GM21619 (cell line): ENCODE measurements around the gene CFAP99.
A peak's percentile ranks its signal among the peaks of the same experiment; 100 is the strongest.
"Not testable (repeated sequence)": the region's sequence is repeated elsewhere in the genome, so short reads cannot be mapped to it uniquely, and the experiment has no call there.

ENCODE experiments used
- ATAC-seq: cut with Tn5 transposase; IDR thresholded peaks from one replicate; pipeline ENCODE4 v1.9.1; 2021; ENCODE audit not compliant: unreplicated experiment

Gene CFAP99

GRCh38 chr4:2427383-2428334, 8.9 kb downstream of the CFAP99 start:
- ATAC-seq: no peak

GRCh38 chr4:2428496-2429213, 9.9 kb downstream of the CFAP99 start:
- no peak for ATAC-seq

- not testable (repeated sequence) for ATAC-seq
Measured at GRCh38 chr4:2429945-2430757, 11.4 kb downstream of the CFAP99 start.

- no peak for ATAC-seq
Measured at GRCh38 chr4:2432004-2432403, 13.2 kb downstream of the CFAP99 start.

- no peak for ATAC-seq
Measured at GRCh38 chr4:2432991-2433530, 14.3 kb downstream of the CFAP99 start.

- no peak for ATAC-seq
Measured at GRCh38 chr4:2433609-2434350, 15.0 kb downstream of the CFAP99 start.

- no peak for ATAC-seq
Measured at GRCh38 chr4:2434420-2434819, 15.7 kb downstream of the CFAP99 start.

GRCh38 chr4:2436301-2436700, 17.5 kb downstream of the CFAP99 start:
- ATAC-seq: no peak

GRCh38 chr4:2436761-2437474, 18.2 kb downstream of the CFAP99 start:
- ATAC-seq: no peak

- no peak for ATAC-seq
Measured at GRCh38 chr4:2437475-2438215, 18.9 kb downstream of the CFAP99 start.

- no peak for ATAC-seq
Measured at GRCh38 chr4:2438822-2439718, 20.3 kb downstream of the CFAP99 start.

- peak; percentile 79 for ATAC-seq
Measured at GRCh38 chr4:2441393-2442174, 22.8 kb downstream of the CFAP99 start.

GRCh38 chr4:2442175-2442993, 23.6 kb downstream of the CFAP99 start:
- no peak for ATAC-seq

GRCh38 chr4:2443061-2443730, 24.4 kb downstream of the CFAP99 start:
- ATAC-seq: no peak

GRCh38 chr4:2443956-2444740, 25.4 kb downstream of the CFAP99 start:
- no peak for ATAC-seq
